Measurements from ENCODE around the gene SNX12.

- TF ChIP-seq, protein P1, sequence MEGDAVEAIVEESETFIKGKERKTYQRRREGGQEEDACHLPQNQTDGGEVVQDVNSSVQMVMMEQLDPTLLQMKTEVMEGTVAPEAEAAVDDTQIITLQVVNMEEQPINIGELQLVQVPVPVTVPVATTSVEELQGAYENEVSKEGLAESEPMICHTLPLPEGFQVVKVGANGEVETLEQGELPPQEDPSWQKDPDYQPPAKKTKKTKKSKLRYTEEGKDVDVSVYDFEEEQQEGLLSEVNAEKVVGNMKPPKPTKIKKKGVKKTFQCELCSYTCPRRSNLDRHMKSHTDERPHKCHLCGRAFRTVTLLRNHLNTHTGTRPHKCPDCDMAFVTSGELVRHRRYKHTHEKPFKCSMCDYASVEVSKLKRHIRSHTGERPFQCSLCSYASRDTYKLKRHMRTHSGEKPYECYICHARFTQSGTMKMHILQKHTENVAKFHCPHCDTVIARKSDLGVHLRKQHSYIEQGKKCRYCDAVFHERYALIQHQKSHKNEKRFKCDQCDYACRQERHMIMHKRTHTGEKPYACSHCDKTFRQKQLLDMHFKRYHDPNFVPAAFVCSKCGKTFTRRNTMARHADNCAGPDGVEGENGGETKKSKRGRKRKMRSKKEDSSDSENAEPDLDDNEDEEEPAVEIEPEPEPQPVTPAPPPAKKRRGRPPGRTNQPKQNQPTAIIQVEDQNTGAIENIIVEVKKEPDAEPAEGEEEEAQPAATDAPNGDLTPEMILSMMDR (IDR thresholded peaks at IDR 0.05; ENCODE audit: low read depth, low read length): no peak
- no peak for TF ChIP-seq EZH2phosphoT487 (IDR thresholded peaks at IDR 0.05; ENCODE audit: low read depth)
Measured at GRCh38 chrX:71106427-71106826, 38.3 kb upstream of the SNX12 start, which contains the start of gene CXorf65.

All from OCI-LY3 (cell line).